GM23248 (cell line): ENCODE measurements around the gene PIK3R5.

Experiments
- EZH2 ChIP-seq: fragments of 200-600 bp; sonication (generic); IDR thresholded peaks from 2 replicates; pipeline ENCODE4 v1.6.1; 2018; ENCODE audit warnings: antibody characterized with exemption, mild to moderate bottlenecking; ENCODE audit not compliant: insufficient read depth, poor library complexity, severe bottlenecking
- EZH2phosphoT487 ChIP-seq: fragments of 200-600 bp; sonication (generic); IDR thresholded peaks from 2 replicates; pipeline ENCODE4 v1.6.1; 2018; ENCODE audit warnings: antibody characterized with exemption, moderate library complexity, mild to moderate bottlenecking, low read depth; ENCODE audit not compliant: insufficient read depth

DNA sequence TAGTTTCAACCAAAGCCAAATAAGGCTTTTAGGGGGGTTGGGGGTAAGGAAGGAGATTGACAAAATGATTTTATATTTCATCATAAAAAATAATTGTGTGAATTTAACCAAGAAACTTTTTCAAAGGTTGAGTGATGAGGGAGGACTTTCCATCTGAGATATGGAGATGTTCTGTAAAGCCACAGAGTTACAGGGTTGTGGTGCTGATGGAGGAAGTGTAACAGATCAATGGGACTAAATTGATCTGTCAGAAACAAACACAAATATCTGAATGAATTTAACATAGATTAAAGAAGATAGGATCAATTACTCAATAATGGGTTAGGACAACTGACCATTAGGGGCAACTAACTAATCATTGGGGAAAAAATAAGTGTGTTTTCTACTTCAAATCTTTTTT is 14.2 kb upstream of the PIK3R5 start:
- TF ChIP-seq EZH2phosphoT487, result no peak
- no peak for TF ChIP-seq EZH2
